Astrocyte (in vitro differentiated cells and primary cell): ENCODE results near the gene NPAS3. TPM values are rescaled to one million over a fixed set of nuclear protein-coding genes. Genes with fewer than 3 reads are reported as not detected.

Experiments
- DNase-seq: peaks from one replicate; pipeline ENCODE4 v3.0.0-alpha.2; 2010; ENCODE audit warnings: low read depth
- FAIRE-seq: peaks from 2 replicates; lab custom pipeline; 2011; peaks lifted over from hg19 to GRCh38; lab: Jason Lieb, UNC
- H2AFZ ChIP-seq: 2 replicates; pipeline ENCODE4 v1.6.0; 2012; ENCODE audit warnings: low read depth, low read length, inconsistent platforms
- H3K27ac ChIP-seq: 2 replicates; pipeline ENCODE4 v1.5.1; 2011; ENCODE audit warnings: low read depth, low read length, inconsistent platforms
- H3K27me3 ChIP-seq: 2 replicates; pipeline ENCODE4 v1.6.0; 2011; ENCODE audit warnings: low read length, inconsistent platforms; ENCODE audit not compliant: insufficient read depth
- H3K36me3 ChIP-seq: 2 replicates; pipeline ENCODE4 v1.5.1; 2011; ENCODE audit warnings: low read length, inconsistent platforms; ENCODE audit not compliant: insufficient read depth
- H3K4me1 ChIP-seq: 2 replicates; pipeline ENCODE4 v1.5.1; 2011; ENCODE audit warnings: low read length, inconsistent platforms; ENCODE audit not compliant: insufficient read depth
- H3K4me2 ChIP-seq: 2 replicates; pipeline ENCODE4 v1.6.0; 2012; ENCODE audit warnings: low read length, inconsistent platforms
- H3K4me3 ChIP-seq: 2 replicates; pipeline ENCODE4 v1.5.1; 2011; ENCODE audit warnings: low read depth, mild to moderate bottlenecking, low read length, inconsistent platforms; ENCODE audit not compliant: insufficient read depth
- H3K79me2 ChIP-seq: 2 replicates; pipeline ENCODE4 v1.6.0; 2012; ENCODE audit warnings: mild to moderate bottlenecking, low read length, inconsistent platforms; ENCODE audit not compliant: insufficient read depth
- H3K9ac ChIP-seq: 2 replicates; pipeline ENCODE4 v1.6.0; 2012; ENCODE audit warnings: mild to moderate bottlenecking, low read length, inconsistent platforms
- H3K9me3 ChIP-seq: 2 replicates; pipeline ENCODE4 v1.5.1; 2012; ENCODE audit warnings: low read depth, mild to moderate bottlenecking, low read length, inconsistent platforms; ENCODE audit not compliant: insufficient read depth
- H4K20me1 ChIP-seq: 2 replicates; pipeline ENCODE4 v1.6.0; 2012; ENCODE audit warnings: low read length, inconsistent platforms; ENCODE audit not compliant: insufficient read depth
- H3K27ac Mint-ChIP-seq: one replicate; pipeline ENCODE4 v1.8.0; 2021; ENCODE audit warnings: mild to moderate bottlenecking, mixed read lengths; ENCODE audit not compliant: unreplicated experiment
- H3K27me3 Mint-ChIP-seq: one replicate; pipeline ENCODE4 v1.8.0; 2021; ENCODE audit warnings: low read depth, mixed read lengths; ENCODE audit not compliant: unreplicated experiment
- H3K36me3 Mint-ChIP-seq: one replicate; pipeline ENCODE4 v1.8.0; 2021; ENCODE audit warnings: low read depth, mixed read lengths; ENCODE audit not compliant: unreplicated experiment
- H3K4me1 Mint-ChIP-seq: one replicate; pipeline ENCODE4 v1.8.0; 2021; ENCODE audit warnings: low read depth, mixed read lengths; ENCODE audit not compliant: unreplicated experiment
- H3K4me3 Mint-ChIP-seq: one replicate; pipeline ENCODE4 v1.8.0; 2021; ENCODE audit warnings: mild to moderate bottlenecking, moderate library complexity, mixed read lengths; ENCODE audit not compliant: unreplicated experiment
- H3K9me3 Mint-ChIP-seq: one replicate; pipeline ENCODE4 v1.8.0; 2021; ENCODE audit warnings: mild to moderate bottlenecking, mixed read lengths; ENCODE audit not compliant: unreplicated experiment
- EZH2 ChIP-seq: IDR thresholded peaks from 2 replicates; pipeline ENCODE4 v1.6.1; 2012; ENCODE audit warnings: mild to moderate bottlenecking, low read length, inconsistent platforms; ENCODE audit not compliant: insufficient read depth
- total RNA-seq: library from RNA; stranded (reverse); gene quantifications from 2 replicates; pipeline ENCODE4 v1.2.1, GENCODE V29; 2021
- TF ChIP-seq, protein P1 (sequence below): IDR thresholded peaks from 2 replicates; pipeline ENCODE4 v1.5.1; 2011; ENCODE audit warnings: low read depth, mild to moderate bottlenecking, inconsistent platforms, low read length, moderate library complexity; ENCODE audit not compliant: insufficient read depth

NPAS3 gene
- total RNA-seq, 1 donor from 2014 or later = 2.6 TPM

DNA sequence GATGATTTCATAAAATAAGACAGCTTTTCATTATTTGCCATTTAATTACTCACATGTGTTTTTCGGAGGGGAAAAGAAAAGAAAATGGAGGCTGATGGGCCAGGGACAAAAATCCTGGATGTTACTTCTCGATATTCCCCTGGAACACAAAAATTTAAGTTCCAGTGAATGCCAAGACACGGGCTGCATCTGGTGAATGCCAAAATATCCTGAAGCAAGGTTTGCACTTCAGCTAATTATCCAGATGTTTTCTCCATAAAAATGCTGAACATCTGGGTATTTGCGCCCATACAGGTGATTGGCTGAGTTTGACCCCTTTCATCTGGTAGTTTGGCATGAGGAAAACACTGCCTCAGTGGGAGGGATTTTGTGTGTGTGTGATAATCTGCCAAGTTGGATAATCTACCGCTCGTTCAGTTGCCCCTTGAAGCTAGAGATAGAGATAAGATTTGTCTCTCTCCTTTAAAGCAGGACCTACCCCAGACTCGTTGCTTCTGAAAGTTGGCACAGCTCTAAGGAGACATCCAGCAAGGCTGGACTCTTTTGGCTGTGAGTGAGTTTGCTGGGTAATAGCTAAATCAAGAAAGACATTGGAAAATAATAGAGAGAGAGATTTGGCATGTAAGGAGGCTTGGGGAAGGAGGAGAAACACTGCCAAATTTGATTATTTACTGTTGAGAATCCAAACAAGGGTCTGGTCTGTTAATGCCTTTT is 622.2 kb downstream of the NPAS3 start:
- Mint-ChIP-seq H3K4me1 (peaks cover 31% of the 10 kb centered on the region), H3K9me3 (no peaks in the 10 kb centered on the region), H3K4me3 (no peak overlapping the region), H3K27ac (no peak overlapping the region), H3K36me3 (no peaks in the 10 kb centered on the region), H3K27me3 (no peaks in the 10 kb centered on the region)
- Histone ChIP-seq H3K9ac (no peak overlapping the region), H3K27ac (no peak overlapping the region), H3K4me3 (no peak overlapping the region), H3K4me2 (no peak overlapping the region), H3K9me3 (no peaks in the 10 kb centered on the region), H3K4me1 (peaks cover 27% of the 10 kb centered on the region), H4K20me1 (no peaks in the 10 kb centered on the region), H3K79me2 (no peaks in the 10 kb centered on the region), H3K36me3 (no peaks in the 10 kb centered on the region), H2AFZ (no peak overlapping the region), H3K27me3 (no peaks in the 10 kb centered on the region)
- no peak for FAIRE-seq
- TF ChIP-seq, protein P1, sequence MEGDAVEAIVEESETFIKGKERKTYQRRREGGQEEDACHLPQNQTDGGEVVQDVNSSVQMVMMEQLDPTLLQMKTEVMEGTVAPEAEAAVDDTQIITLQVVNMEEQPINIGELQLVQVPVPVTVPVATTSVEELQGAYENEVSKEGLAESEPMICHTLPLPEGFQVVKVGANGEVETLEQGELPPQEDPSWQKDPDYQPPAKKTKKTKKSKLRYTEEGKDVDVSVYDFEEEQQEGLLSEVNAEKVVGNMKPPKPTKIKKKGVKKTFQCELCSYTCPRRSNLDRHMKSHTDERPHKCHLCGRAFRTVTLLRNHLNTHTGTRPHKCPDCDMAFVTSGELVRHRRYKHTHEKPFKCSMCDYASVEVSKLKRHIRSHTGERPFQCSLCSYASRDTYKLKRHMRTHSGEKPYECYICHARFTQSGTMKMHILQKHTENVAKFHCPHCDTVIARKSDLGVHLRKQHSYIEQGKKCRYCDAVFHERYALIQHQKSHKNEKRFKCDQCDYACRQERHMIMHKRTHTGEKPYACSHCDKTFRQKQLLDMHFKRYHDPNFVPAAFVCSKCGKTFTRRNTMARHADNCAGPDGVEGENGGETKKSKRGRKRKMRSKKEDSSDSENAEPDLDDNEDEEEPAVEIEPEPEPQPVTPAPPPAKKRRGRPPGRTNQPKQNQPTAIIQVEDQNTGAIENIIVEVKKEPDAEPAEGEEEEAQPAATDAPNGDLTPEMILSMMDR = no peak
- no peak for DNase-seq

- Histone ChIP-seq H2AFZ (no peak overlapping the region), H3K9ac (no peak overlapping the region), H3K9me3 (no peaks in the 10 kb centered on the region), H3K4me2 (no peak overlapping the region), H3K27me3 (no peaks in the 10 kb centered on the region), H3K4me1 (peaks cover 24% of the 10 kb centered on the region), H3K27ac (no peak overlapping the region), H4K20me1 (no peaks in the 10 kb centered on the region), H3K4me3 (no peak overlapping the region), H3K36me3 (no peaks in the 10 kb centered on the region), H3K79me2 (no peaks in the 10 kb centered on the region)
- Mint-ChIP-seq H3K4me3 (no peak overlapping the region), H3K27me3 (no peaks in the 10 kb centered on the region), H3K4me1 (peaks cover 27% of the 10 kb centered on the region), H3K9me3 (no peaks in the 10 kb centered on the region), H3K27ac (no peak overlapping the region), H3K36me3 (no peaks in the 10 kb centered on the region)
- FAIRE-seq = no peak
- DNase-seq = no peak
- TF ChIP-seq, protein P1 = no peak
- TF ChIP-seq EZH2 = no peak
These were observed 623.0 kb downstream of the NPAS3 start for GRCh38 chr14:33561488-33562175.
